ENCODE results near the gene KATNAL2.

- TF ChIP-seq, protein P1, sequence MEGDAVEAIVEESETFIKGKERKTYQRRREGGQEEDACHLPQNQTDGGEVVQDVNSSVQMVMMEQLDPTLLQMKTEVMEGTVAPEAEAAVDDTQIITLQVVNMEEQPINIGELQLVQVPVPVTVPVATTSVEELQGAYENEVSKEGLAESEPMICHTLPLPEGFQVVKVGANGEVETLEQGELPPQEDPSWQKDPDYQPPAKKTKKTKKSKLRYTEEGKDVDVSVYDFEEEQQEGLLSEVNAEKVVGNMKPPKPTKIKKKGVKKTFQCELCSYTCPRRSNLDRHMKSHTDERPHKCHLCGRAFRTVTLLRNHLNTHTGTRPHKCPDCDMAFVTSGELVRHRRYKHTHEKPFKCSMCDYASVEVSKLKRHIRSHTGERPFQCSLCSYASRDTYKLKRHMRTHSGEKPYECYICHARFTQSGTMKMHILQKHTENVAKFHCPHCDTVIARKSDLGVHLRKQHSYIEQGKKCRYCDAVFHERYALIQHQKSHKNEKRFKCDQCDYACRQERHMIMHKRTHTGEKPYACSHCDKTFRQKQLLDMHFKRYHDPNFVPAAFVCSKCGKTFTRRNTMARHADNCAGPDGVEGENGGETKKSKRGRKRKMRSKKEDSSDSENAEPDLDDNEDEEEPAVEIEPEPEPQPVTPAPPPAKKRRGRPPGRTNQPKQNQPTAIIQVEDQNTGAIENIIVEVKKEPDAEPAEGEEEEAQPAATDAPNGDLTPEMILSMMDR (conservative IDR thresholded peaks at IDR 0.05): no peak
- TF ChIP-seq EZH2 (IDR thresholded peaks at IDR 0.05; ENCODE audit: low read depth): no peak
Measured at GRCh38 chr18:47149457-47150028, 232.1 kb downstream of the KATNAL2 start.

All from PC-9 (cell line).